Adrenal gland (tissue), 12 donors: Measurements from ENCODE around the gene TRAF4. TPM values are rescaled to one million over a fixed set of nuclear protein-coding genes. Genes with fewer than 3 reads are reported as not detected.
"Not testable (repeated sequence)": the region's sequence is repeated elsewhere in the genome, so short reads cannot be mapped to it uniquely, and the experiment has no call there.

Experiments used
- DNase-seq, 7 donors: peaks; one replicate each; pipeline ENCODE4 v3.0.0-alpha.2; 2019 to 2020
- H3K27ac ChIP-seq, 5 donors: fragments of 200-600 bp; sonication (generic) in 4 of 5; 1 replicate in 3 of 5; 2 replicates in 2 of 5; pipeline versions ENCODE4 v1.5.1 to v1.8.0; 2016 to 2020; ENCODE audit warnings: mild to moderate bottlenecking in 1 of 5
- H3K27me3 ChIP-seq: fragments of 200-600 bp; 2 replicates; pipeline ENCODE4 v1.8.0; 2021
- H3K36me3 ChIP-seq, 2 donors: fragments of 200-600 bp; replicated peaks in 1 of 2; 1 replicate in 1 of 2; 2 replicates in 1 of 2; pipeline versions ENCODE4 v1.5.1 to v1.8.0; 2018 to 2022
- H3K4me1 ChIP-seq, 2 donors: fragments of 200-600 bp; replicated peaks in 1 of 2; 1 replicate in 1 of 2; 2 replicates in 1 of 2; pipeline versions ENCODE4 v1.5.1 to v1.8.0; 2018 to 2021
- H3K4me3 ChIP-seq, 4 donors: fragments of 200-600 bp; sonication (generic) in 3 of 4; one replicate each; pipeline ENCODE4 v1.5.1; 2016 to 2018
- H3K9me3 ChIP-seq, 3 donors: fragments of 200-600 bp; sonication (generic) in 1 of 3; replicated peaks in 1 of 3; 1 replicate in 2 of 3; 2 replicates in 1 of 3; pipeline versions ENCODE4 v1.5.1 to v1.8.0; 2016 to 2021
- POLR2A ChIP-seq, 2 donors: fragments of 450-650 bp; IDR thresholded peaks; one replicate each; pipeline ENCODE4 v1.6.1; 2017; ENCODE audit warnings: antibody characterized with exemption in 2 of 2, mild to moderate bottlenecking in 2 of 2, moderate library complexity in 1 of 2
- WGBS, 4 donors: extraction: QIAGEN DNeasy Blood & Tissue Kit in 2 of 4; methylation state at CpG; one replicate each; pipeline versions ENCODE4 v1.1.5 to v1.1.7; 2013 to 2017; 5-methylcytosine and 5-hydroxymethylcytosine counted together
- intact Hi-C, 2 donors: fragments of 100-400 bp; cut with DNase I; formaldehyde crosslinking; loops; one replicate each; pipeline versions ENCODE4 v1.14.1 to v1.15.0; 2022 to 2023
- polyA plus RNA-seq, 3 donors: library from polyadenylated mRNA; stranded (reverse); fragments of 200-250 nt in 2 of 3; fragments of 350-450 nt in 1 of 3; fragmentation: Illumina TruSeq in 1 of 3; extraction: RNeasy Lipid Tissue Mini Kit (QIAGEN cat#74804) in 1 of 3; gene quantifications; one replicate each; pipeline ENCODE4 v1.2.3, GENCODE V29; 2013 to 2014
- total RNA-seq, 9 donors: library from RNA; depleted of rRNA in 4 of 9; stranded (reverse); fragments of >200 nt in 4 of 9; fragments of 120-200 nt in 1 of 9; fragmentation: NEBNext Ultra II Directional in 1 of 9; extraction: Animal tissue kit (Norgen Biotek cat#: 25700) in 1 of 9; gene quantifications; one replicate each; pipeline versions ENCODE4 v1.1.0 to v1.2.4, GENCODE V29; 2013 to 2023
- TF ChIP-seq, protein P1 (sequence below), 6 experiments: fragments of 450-650 bp in 4 of 6; fragments of 200-600 bp in 2 of 6; sonication (generic) in 1 of 6; IDR thresholded peaks; 1 replicate in 5 of 6; 2 replicates in 1 of 6; pipeline versions ENCODE4 v1.5.1 to v1.8.0; 2016 to 2021; ENCODE audit warnings: antibody characterized with exemption in 6 of 6, mild to moderate bottlenecking in 2 of 6, moderate library complexity in 1 of 6
- donor health status: healthy with polysubstance abuse.
- donor health status: Bipolar disorder and iron deficiency.
- donor health status: DM: yes; HTN: yes; CAD: no.
- donor health status: DM: no; HTN: no; CAD: no.
- donor health status: DM: no; HTN: no; CAD: no.
- donor health status: DM: yes; HTN: yes; CAD: no.

TRAF4 gene
- total and polyA plus RNA-seq, 12 donors, result 8.2 to 50.5 (median 22.1) TPM

DNA sequence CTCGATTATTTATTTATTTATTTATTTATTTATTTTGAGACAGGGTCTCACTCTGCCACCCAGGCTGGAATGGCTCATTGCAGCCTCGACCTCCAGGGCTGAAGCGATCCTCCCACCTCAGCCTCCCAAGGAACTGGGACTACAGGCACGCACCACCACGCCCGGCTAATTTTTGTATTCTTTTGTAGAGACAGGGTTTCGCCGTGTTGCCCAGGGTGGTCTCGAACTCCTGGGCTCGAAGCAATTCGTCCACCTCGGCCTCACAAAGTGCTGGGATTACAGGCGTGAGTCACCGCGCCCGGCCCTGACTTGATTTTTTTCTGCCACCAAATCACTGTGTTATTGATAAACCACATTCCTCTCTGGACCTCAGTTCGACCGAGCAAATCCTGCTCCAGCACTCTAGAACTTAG lies 24.8 kb upstream of the TRAF4 start:
- intact Hi-C loops, result no loop called here
- Histone ChIP-seq H3K4me1 (peaks cover 37 to 51% of the 10 kb centered on the region in 2 donors), H3K4me3 (peak overlapping the region in 2 of 4 donors; percentile 82 to 91), H3K9me3 (no peaks in the 10 kb centered on the region), H3K36me3 (peaks cover 0 to 47% of the 10 kb centered on the region in 2 donors), H3K27me3 (no peaks in the 10 kb centered on the region), H3K27ac (peak overlapping the region; percentile 78 to 95 (median 92))
- TF ChIP-seq, protein P1, sequence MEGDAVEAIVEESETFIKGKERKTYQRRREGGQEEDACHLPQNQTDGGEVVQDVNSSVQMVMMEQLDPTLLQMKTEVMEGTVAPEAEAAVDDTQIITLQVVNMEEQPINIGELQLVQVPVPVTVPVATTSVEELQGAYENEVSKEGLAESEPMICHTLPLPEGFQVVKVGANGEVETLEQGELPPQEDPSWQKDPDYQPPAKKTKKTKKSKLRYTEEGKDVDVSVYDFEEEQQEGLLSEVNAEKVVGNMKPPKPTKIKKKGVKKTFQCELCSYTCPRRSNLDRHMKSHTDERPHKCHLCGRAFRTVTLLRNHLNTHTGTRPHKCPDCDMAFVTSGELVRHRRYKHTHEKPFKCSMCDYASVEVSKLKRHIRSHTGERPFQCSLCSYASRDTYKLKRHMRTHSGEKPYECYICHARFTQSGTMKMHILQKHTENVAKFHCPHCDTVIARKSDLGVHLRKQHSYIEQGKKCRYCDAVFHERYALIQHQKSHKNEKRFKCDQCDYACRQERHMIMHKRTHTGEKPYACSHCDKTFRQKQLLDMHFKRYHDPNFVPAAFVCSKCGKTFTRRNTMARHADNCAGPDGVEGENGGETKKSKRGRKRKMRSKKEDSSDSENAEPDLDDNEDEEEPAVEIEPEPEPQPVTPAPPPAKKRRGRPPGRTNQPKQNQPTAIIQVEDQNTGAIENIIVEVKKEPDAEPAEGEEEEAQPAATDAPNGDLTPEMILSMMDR (IDR thresholded peaks at IDR 0.05), result no peak
- TF ChIP-seq POLR2A (IDR thresholded peaks at IDR 0.05), result no peak
- DNase-seq, result no peak
- WGBS, 4 donors, result 23 to 32% (median 31%) methylated on average over 15 to 18 of the region's 18 CpGs

GRCh38 chr17:28720247-28720996 lies 23.4 kb upstream of the TRAF4 start:
- intact Hi-C loops, result no loop called here

DNA sequence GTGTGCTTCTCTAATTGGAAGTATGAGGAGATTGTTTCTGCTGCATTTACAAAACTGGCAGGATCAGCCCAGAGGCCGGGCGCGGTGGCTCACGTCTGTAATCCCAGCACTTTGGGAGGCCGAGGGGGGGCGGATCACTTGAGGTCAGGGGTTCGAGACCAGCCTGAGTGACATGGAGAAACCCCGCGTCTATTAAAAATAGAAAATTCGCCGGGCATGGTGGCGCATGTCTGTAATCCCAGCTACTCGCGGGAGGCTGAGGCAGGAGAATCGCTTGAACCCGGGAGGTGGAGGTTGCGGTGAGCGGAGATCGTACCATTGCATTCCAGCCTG lies 22.8 kb upstream of the TRAF4 start:
- H3K9me3 ChIP-seq, H3K27me3 ChIP-seq, intact Hi-C loops: not testable (repeated sequence)
- Histone ChIP-seq H3K4me3 (peak overlapping the region in 1 of 4 donors; percentile 91), H3K4me1 (peaks cover 43 to 62% of the 10 kb centered on the region in 2 donors), H3K36me3 (peaks cover 0 to 40% of the 10 kb centered on the region in 2 donors), H3K27ac (peak overlapping the region in 2 of 5 donors; percentile 22 to 26)
- WGBS, 4 donors, result 31 to 42% (median 32%) methylated on average over 19 of the region's 19 CpGs
- DNase-seq, result peak in 1 of 7 donors; percentile 68

More at GRCh38 chr17:28720247-28720996, 23.4 kb upstream of the TRAF4 start:
- Histone ChIP-seq H3K27me3 (no peaks in the 10 kb centered on the region), H3K27ac (peak overlapping the region in 4 of 5 donors; percentile 78 to 95 (median 90)), H3K9me3 (no peaks in the 10 kb centered on the region), H3K4me1 (peaks cover 39 to 56% of the 10 kb centered on the region in 2 donors), H3K36me3 (peaks cover 0 to 40% of the 10 kb centered on the region in 2 donors), H3K4me3 (peak overlapping the region; percentile 53 to 91 (median 76))
- TF ChIP-seq, protein P1 (IDR thresholded peaks at IDR 0.05), result peak in 2 of 6 experiments; percentile 18 to 25
- TF ChIP-seq POLR2A (IDR thresholded peaks at IDR 0.05), result peak in 1 of 2 donors; percentile 6
- no peak for DNase-seq
- 2 to 3% (median 3%) methylated on average over 18 to 29 of the region's 30 CpGs for WGBS, 4 donors

- DNase-seq, result no peak
- Histone ChIP-seq H3K4me1 (peaks cover 38 to 65% of the 10 kb centered on the region in 2 donors), H3K27ac (no peak overlapping the region), H3K36me3 (peaks cover 0 to 40% of the 10 kb centered on the region in 2 donors), H3K9me3 (no peaks in the 10 kb centered on the region), H3K27me3 (no peaks in the 10 kb centered on the region), H3K4me3 (no peak overlapping the region)
- 64 to 71% (median 66%) methylated on average over 5 to 7 of the region's 7 CpGs for WGBS, 4 donors
- no peak for TF ChIP-seq POLR2A (IDR thresholded peaks at IDR 0.05)
- TF ChIP-seq, protein P1 (IDR thresholded peaks at IDR 0.05), result no peak
- intact Hi-C loops, result no loop called here
Measured at GRCh38 chr17:28722417-28723158, 21.2 kb upstream of the TRAF4 start.
